Neural cell (in vitro differentiated cells): ENCODE measurements around the gene FAM9C. TPM values are rescaled to one million over a fixed set of nuclear protein-coding genes. Genes with fewer than 3 reads are reported as not detected.

Experiments
- H2AFZ ChIP-seq: fragments of 200-600, 300-800 bp; sonication (generic), shearing (Covaris generic); 2 replicates; pipeline ENCODE4 v1.6.0; 2014; ENCODE audit warnings: low read depth, mild to moderate bottlenecking, antibody characterized with exemption, low read length, moderate library complexity
- H3F3A ChIP-seq: fragments of 200-600 bp; shearing (Covaris generic); 2 replicates; pipeline ENCODE4 v1.6.1; 2016; ENCODE audit warnings: mild to moderate bottlenecking, moderate library complexity, mixed read lengths, antibody characterized with exemption, low read length; ENCODE audit not compliant: insufficient read depth, poor library complexity, severe bottlenecking
- H3K27ac ChIP-seq: fragments of 200-600, 300-800 bp; sonication (generic), shearing (Covaris generic); 2 replicates; pipeline ENCODE4 v1.5.1; 2014; ENCODE audit warnings: mild to moderate bottlenecking, low read length, moderate library complexity
- H3K27me3 ChIP-seq: fragments of 300-800, 200-600 bp; sonication (generic), shearing (Covaris generic); 2 replicates; pipeline ENCODE4 v1.6.0; 2014; ENCODE audit warnings: mild to moderate bottlenecking, low read depth, low read length, moderate library complexity; ENCODE audit not compliant: insufficient read depth
- H3K36me3 ChIP-seq: fragments of 300-800, 200-600 bp; sonication (generic), shearing (Covaris generic); 2 replicates; pipeline ENCODE4 v1.5.1; 2014; ENCODE audit warnings: mild to moderate bottlenecking, antibody characterized with exemption, low read length, moderate library complexity; ENCODE audit not compliant: insufficient read depth
- H3K4me2 ChIP-seq: fragments of 300-800, 200-600 bp; sonication (generic), shearing (Covaris generic); 2 replicates; pipeline ENCODE4 v1.6.0; 2014; ENCODE audit warnings: mild to moderate bottlenecking, low read length
- H3K4me3 ChIP-seq: fragments of 300-800, 200-600 bp; sonication (generic), shearing (Covaris generic); 2 replicates; pipeline ENCODE4 v1.5.1; 2014; ENCODE audit warnings: mild to moderate bottlenecking, low read length, moderate library complexity
- H3K79me2 ChIP-seq: fragments of 200-600 bp; shearing (Covaris generic); replicated peaks from 2 replicates; pipeline ENCODE4 v1.6.0; 2014; ENCODE audit warnings: mild to moderate bottlenecking, low read length, moderate library complexity; ENCODE audit not compliant: insufficient read depth
- H3K9ac ChIP-seq: fragments of 300-800, 200-600 bp; sonication (generic), shearing (Covaris generic); 2 replicates; pipeline ENCODE4 v1.6.1; 2016; ENCODE audit warnings: mild to moderate bottlenecking, low read length, mixed read lengths
- H3K9me2 ChIP-seq: fragments of 200-600 bp; shearing (Covaris generic); 2 replicates; pipeline ENCODE4 v1.6.1; 2016; ENCODE audit warnings: mild to moderate bottlenecking, low read length, mixed read lengths; ENCODE audit not compliant: insufficient read depth
- H3K9me3 ChIP-seq: fragments of 200-600, 300-800 bp; sonication (generic), shearing (Covaris generic); 2 replicates; pipeline ENCODE4 v1.6.1; 2016; ENCODE audit warnings: mild to moderate bottlenecking, mixed run types, low read length, moderate library complexity, mixed read lengths
- H4K20me1 ChIP-seq: fragments of 200-600 bp; shearing (Covaris generic); 2 replicates; pipeline ENCODE4 v1.6.1; 2016; ENCODE audit warnings: mild to moderate bottlenecking, mixed run types; ENCODE audit not compliant: insufficient read depth
- EP300 ChIP-seq: fragments of 450-650 bp; conservative IDR thresholded peaks from 2 replicates; pipeline ENCODE4 v1.6.1; 2014; ENCODE audit warnings: antibody characterized with exemption, mild to moderate bottlenecking, moderate library complexity; ENCODE audit not compliant: poor library complexity, severe bottlenecking
- EZH2 ChIP-seq: fragments of 200-600, 300-800 bp; shearing (Covaris generic), sonication (generic); IDR thresholded peaks from 2 replicates; pipeline ENCODE4 v1.6.1; 2014; ENCODE audit warnings: antibody characterized with exemption, low read length, borderline replicate concordance, mild to moderate bottlenecking; ENCODE audit not compliant: insufficient read depth, poor library complexity, severe bottlenecking
- MXI1 ChIP-seq: fragments of 450-650 bp; conservative IDR thresholded peaks from 2 replicates; pipeline ENCODE4 v1.6.1; 2014; ENCODE audit warnings: antibody characterized with exemption, mild to moderate bottlenecking; ENCODE audit not compliant: poor library complexity, severe bottlenecking
- POLR2AphosphoS5 ChIP-seq: IDR thresholded peaks from 2 replicates; pipeline ENCODE4 v1.6.1; 2012
- RAD21 ChIP-seq: fragments of 450-650 bp; conservative IDR thresholded peaks from 2 replicates; pipeline ENCODE4 v1.6.1; 2014; ENCODE audit warnings: antibody characterized with exemption, mild to moderate bottlenecking, moderate library complexity
- SMC3 ChIP-seq: fragments of 450-650 bp; conservative IDR thresholded peaks from 2 replicates; pipeline ENCODE4 v1.6.1; 2014; ENCODE audit warnings: antibody characterized with exemption, mild to moderate bottlenecking, moderate library complexity; ENCODE audit not compliant: poor library complexity
- TAF1 ChIP-seq: IDR thresholded peaks from 2 replicates; pipeline ENCODE4 v1.6.1; 2012; ENCODE audit warnings: low read depth
- polyA plus RNA-seq: library from polyadenylated mRNA; depleted of rRNA; stranded (reverse); fragments of >200 nt; gene quantifications from 2 replicates; pipeline ENCODE4 v1.2.3, GENCODE V29; 2014
- TF ChIP-seq, protein P1 (sequence below): IDR thresholded peaks from 2 replicates; pipeline ENCODE4 v1.6.1; 2012; ENCODE audit warnings: borderline replicate concordance
- TF ChIP-seq, protein P2 (sequence below): fragments of 450-650 bp; IDR thresholded peaks from 2 replicates; pipeline ENCODE4 v1.5.1; 2014; ENCODE audit warnings: antibody characterized with exemption, mild to moderate bottlenecking, moderate library complexity; ENCODE audit not compliant: poor library complexity, severe bottlenecking

Gene FAM9C
- polyA plus RNA-seq, 1 donor from 2014 or later, result not detected

DNA sequence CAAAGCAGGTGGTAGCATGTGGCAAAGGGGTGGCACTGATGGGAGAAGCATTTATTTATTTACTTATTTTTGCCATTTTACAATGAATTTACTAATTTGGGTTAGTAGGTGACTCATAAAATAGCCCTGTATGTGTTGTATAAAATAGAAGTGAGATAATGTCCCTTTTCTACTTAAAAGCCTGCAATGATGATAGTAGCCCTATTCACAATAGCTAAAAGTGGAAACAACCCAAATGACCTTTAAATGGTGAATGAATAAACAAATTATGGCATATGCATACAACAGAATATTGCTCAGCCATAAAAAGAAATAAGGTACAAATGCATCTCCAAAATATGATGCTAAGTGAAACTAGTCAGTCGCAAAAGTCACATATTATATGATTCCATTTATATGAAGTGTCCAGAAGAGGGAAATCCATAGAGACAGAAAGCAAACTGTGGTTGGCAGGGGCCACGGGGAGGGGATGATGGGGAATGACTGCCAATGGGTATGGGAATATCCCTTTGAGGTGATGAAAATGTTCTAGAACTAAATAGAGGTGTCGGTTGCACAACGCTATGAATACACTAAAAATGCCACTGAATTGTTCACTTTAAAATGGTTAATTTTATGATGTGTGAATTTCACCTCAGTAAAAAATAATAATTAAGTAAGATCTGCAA is 35.8 kb upstream of the FAM9C start:
- Histone ChIP-seq H4K20me1 (no peaks in the 10 kb centered on the region), H3K4me2 (no peak overlapping the region), H3K36me3 (no peaks in the 10 kb centered on the region), H2AFZ (no peak overlapping the region), H3K9me3 (no peaks in the 10 kb centered on the region), H3K27ac (no peak overlapping the region), H3F3A (no peaks in the 10 kb centered on the region), H3K4me3 (no peak overlapping the region), H3K27me3 (no peaks in the 10 kb centered on the region), H3K9me2 (no peaks in the 10 kb centered on the region), H3K79me2 (no peaks in the 10 kb centered on the region), H3K9ac (no peak overlapping the region)
- TF ChIP-seq MXI1 (no peak), TAF1 (no peak)
- TF ChIP-seq, protein P1, sequence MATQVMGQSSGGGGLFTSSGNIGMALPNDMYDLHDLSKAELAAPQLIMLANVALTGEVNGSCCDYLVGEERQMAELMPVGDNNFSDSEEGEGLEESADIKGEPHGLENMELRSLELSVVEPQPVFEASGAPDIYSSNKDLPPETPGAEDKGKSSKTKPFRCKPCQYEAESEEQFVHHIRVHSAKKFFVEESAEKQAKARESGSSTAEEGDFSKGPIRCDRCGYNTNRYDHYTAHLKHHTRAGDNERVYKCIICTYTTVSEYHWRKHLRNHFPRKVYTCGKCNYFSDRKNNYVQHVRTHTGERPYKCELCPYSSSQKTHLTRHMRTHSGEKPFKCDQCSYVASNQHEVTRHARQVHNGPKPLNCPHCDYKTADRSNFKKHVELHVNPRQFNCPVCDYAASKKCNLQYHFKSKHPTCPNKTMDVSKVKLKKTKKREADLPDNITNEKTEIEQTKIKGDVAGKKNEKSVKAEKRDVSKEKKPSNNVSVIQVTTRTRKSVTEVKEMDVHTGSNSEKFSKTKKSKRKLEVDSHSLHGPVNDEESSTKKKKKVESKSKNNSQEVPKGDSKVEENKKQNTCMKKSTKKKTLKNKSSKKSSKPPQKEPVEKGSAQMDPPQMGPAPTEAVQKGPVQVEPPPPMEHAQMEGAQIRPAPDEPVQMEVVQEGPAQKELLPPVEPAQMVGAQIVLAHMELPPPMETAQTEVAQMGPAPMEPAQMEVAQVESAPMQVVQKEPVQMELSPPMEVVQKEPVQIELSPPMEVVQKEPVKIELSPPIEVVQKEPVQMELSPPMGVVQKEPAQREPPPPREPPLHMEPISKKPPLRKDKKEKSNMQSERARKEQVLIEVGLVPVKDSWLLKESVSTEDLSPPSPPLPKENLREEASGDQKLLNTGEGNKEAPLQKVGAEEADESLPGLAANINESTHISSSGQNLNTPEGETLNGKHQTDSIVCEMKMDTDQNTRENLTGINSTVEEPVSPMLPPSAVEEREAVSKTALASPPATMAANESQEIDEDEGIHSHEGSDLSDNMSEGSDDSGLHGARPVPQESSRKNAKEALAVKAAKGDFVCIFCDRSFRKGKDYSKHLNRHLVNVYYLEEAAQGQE, result no peak

DNA sequence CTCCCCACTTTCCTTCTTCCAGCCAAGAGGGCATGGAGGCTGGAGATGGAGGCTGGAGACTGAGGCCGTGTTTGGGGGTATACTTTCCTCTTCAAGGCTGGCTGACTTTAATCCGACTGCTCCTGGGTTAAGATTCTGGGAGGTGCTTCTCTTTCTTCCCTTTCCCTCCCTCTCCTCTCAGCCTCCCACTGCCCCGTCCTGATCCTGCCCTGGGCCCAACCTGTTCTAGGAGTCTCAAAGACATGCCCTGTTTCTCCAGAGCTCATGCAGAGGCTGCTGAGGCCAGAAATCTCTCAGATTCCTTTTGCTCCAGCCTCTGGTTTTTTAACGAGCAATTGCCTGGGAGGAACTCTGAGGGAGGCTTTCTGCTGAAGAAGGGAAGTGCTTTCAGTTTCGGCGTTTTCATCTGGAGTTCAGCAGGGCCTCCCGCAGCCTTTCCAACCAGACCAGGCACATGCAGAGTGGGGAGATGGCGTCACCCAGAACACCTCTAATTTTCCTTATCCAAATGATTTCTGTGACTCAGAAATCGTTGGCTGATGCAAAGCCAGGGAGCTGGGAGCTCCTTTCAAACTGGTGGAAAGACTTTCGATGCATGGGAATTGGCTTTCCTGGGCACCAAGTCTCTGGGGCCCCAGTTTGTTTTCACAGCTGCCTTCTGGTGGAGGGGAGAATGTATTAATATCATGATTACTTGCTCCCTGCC is 34.5 kb upstream of the FAM9C start:
- Histone ChIP-seq H3K79me2 (no peaks in the 10 kb centered on the region), H3K4me3 (no peak overlapping the region), H3F3A (no peaks in the 10 kb centered on the region), H3K36me3 (no peaks in the 10 kb centered on the region), H3K27ac (no peak overlapping the region), H4K20me1 (no peaks in the 10 kb centered on the region), H3K27me3 (no peaks in the 10 kb centered on the region), H3K9ac (no peak overlapping the region), H2AFZ (no peak overlapping the region), H3K9me3 (no peaks in the 10 kb centered on the region), H3K9me2 (no peaks in the 10 kb centered on the region), H3K4me2 (no peak overlapping the region)
- TF ChIP-seq TAF1 (no peak), EZH2 (no peak), MXI1 (no peak), POLR2AphosphoS5 (no peak), EP300 (no peak), SMC3 (no peak), RAD21 (no peak)
- TF ChIP-seq, protein P1, result no peak
- TF ChIP-seq, protein P2, sequence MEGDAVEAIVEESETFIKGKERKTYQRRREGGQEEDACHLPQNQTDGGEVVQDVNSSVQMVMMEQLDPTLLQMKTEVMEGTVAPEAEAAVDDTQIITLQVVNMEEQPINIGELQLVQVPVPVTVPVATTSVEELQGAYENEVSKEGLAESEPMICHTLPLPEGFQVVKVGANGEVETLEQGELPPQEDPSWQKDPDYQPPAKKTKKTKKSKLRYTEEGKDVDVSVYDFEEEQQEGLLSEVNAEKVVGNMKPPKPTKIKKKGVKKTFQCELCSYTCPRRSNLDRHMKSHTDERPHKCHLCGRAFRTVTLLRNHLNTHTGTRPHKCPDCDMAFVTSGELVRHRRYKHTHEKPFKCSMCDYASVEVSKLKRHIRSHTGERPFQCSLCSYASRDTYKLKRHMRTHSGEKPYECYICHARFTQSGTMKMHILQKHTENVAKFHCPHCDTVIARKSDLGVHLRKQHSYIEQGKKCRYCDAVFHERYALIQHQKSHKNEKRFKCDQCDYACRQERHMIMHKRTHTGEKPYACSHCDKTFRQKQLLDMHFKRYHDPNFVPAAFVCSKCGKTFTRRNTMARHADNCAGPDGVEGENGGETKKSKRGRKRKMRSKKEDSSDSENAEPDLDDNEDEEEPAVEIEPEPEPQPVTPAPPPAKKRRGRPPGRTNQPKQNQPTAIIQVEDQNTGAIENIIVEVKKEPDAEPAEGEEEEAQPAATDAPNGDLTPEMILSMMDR, result no peak
